Middle frontal gyrus (tissue), 1 donor: ENCODE results near the gene ADGRE3.

Experiments
- DNase-seq: peaks from one replicate; pipeline ENCODE4 v3.0.0-alpha.2; 2015; ENCODE audit warnings: low spot score; ENCODE audit errors: extremely low spot score

ADGRE3 gene

GRCh38 chr19:14674764-14675163, at the start of gene ADGRE3:
TSS of gene ADGRE3 (minus strand) at chr19:14674844. CDS start at chr19:14674770, 74 bp downstream.
- DNase-seq = no peak

GRCh38 chr19:14722127-14722526, 47.5 kb upstream of the ADGRE3 start:
- no peak for DNase-seq

GRCh38 chr19:14719162-14719561, 44.5 kb upstream of the ADGRE3 start:
- no peak for DNase-seq

GRCh38 chr19:14718522-14719116, 44.0 kb upstream of the ADGRE3 start:
- DNase-seq = no peak

GRCh38 chr19:14715841-14716240, 41.2 kb upstream of the ADGRE3 start:
- no peak for DNase-seq

GRCh38 chr19:14704450-14704849, 29.8 kb upstream of the ADGRE3 start:
- no peak for DNase-seq

- no peak for DNase-seq
Measured at GRCh38 chr19:14703833-14704232, 29.2 kb upstream of the ADGRE3 start.

- no peak for DNase-seq
Measured at GRCh38 chr19:14700711-14701375, 26.2 kb upstream of the ADGRE3 start.

GRCh38 chr19:14699641-14700040, 25.0 kb upstream of the ADGRE3 start:
- DNase-seq = no peak

GRCh38 chr19:14695471-14695870, 20.8 kb upstream of the ADGRE3 start:
- DNase-seq = no peak

- DNase-seq = no peak
Measured at GRCh38 chr19:14694641-14695266, 20.1 kb upstream of the ADGRE3 start.

- DNase-seq = peak; percentile 72
Measured at GRCh38 chr19:14689598-14690503, 15.2 kb upstream of the ADGRE3 start, which contains the start of gene ZNF333. TSS of gene ZNF333 (plus strand) at chr19:14690048. CDS start at chr19:14693492, 3,444 bp downstream.

- DNase-seq = no peak
Measured at GRCh38 chr19:14686411-14686810, 11.8 kb upstream of the ADGRE3 start.

- DNase-seq = no peak
Measured at GRCh38 chr19:14683439-14683838, 8.8 kb upstream of the ADGRE3 start.

- DNase-seq = no peak
Measured at GRCh38 chr19:14682084-14682483, 7.4 kb upstream of the ADGRE3 start.

GRCh38 chr19:14678199-14678598, 3.6 kb upstream of the ADGRE3 start:
- no peak for DNase-seq

GRCh38 chr19:14677464-14677863, 2.8 kb upstream of the ADGRE3 start:
- no peak for DNase-seq

GRCh38 chr19:14676762-14677161, 2.1 kb upstream of the ADGRE3 start:
- no peak for DNase-seq

- no peak for DNase-seq
Measured at GRCh38 chr19:14673088-14673487, 1.6 kb downstream of the ADGRE3 start.

GRCh38 chr19:14672188-14672872, 2.3 kb downstream of the ADGRE3 start:
- DNase-seq = no peak

- no peak for DNase-seq
Measured at GRCh38 chr19:14670408-14670807, 4.2 kb downstream of the ADGRE3 start.
